KMS-11 (cell line): Measurements from ENCODE around the gene FN3KRP.
A peak's percentile ranks its signal among the peaks of the same experiment; 100 is the strongest.

ENCODE experiments used
- H2AFZ ChIP-seq: fragments of 200-600 bp; sonication (generic); 2 replicates; pipeline ENCODE4 v1.6.1; 2016; ENCODE audit warnings: antibody characterized with exemption, mixed run types, low read depth
- H3K27ac ChIP-seq: fragments of 200-600 bp; sonication (generic); 2 replicates; pipeline ENCODE4 v1.6.1; 2016; ENCODE audit warnings: mild to moderate bottlenecking, mixed run types
- H3K27me3 ChIP-seq: fragments of 200-600 bp; sonication (generic); 2 replicates; pipeline ENCODE4 v1.6.1; 2017; ENCODE audit warnings: mild to moderate bottlenecking, low read depth, mixed run types, moderate library complexity; ENCODE audit not compliant: insufficient read depth
- H3K36me3 ChIP-seq: fragments of 200-600 bp; sonication (generic); 2 replicates; pipeline ENCODE4 v1.6.1; 2017; ENCODE audit warnings: mild to moderate bottlenecking, mixed run types; ENCODE audit not compliant: insufficient read depth
- H3K4me1 ChIP-seq: fragments of 200-600 bp; sonication (generic); 2 replicates; pipeline ENCODE4 v1.6.1; 2016; ENCODE audit warnings: mild to moderate bottlenecking, low read depth, mixed run types; ENCODE audit not compliant: poor library complexity, severe bottlenecking
- H3K4me2 ChIP-seq: fragments of 200-600 bp; sonication (generic); 2 replicates; pipeline ENCODE4 v1.7.0; 2016; ENCODE audit warnings: mild to moderate bottlenecking, mixed run types
- H3K4me3 ChIP-seq: fragments of 200-600 bp; sonication (generic); IDR thresholded peaks from 2 replicates; pipeline ENCODE4 v1.6.1; 2017; ENCODE audit warnings: low read depth, low read length, mixed read lengths; ENCODE audit not compliant: insufficient read depth
- H3K79me2 ChIP-seq: fragments of 200-600 bp; sonication (generic); 2 replicates; pipeline ENCODE4 v1.6.1; 2016; ENCODE audit warnings: low read depth, mixed run types; ENCODE audit not compliant: insufficient read depth
- H3K9ac ChIP-seq: fragments of 200-600 bp; sonication (generic); 2 replicates; pipeline ENCODE4 v1.6.1; 2016; ENCODE audit warnings: mild to moderate bottlenecking, mixed run types
- H4K20me1 ChIP-seq: fragments of 200-600 bp; sonication (generic); 2 replicates; pipeline ENCODE4 v1.6.1; 2016; ENCODE audit warnings: mild to moderate bottlenecking, mixed run types; ENCODE audit not compliant: insufficient read depth
- CTCF ChIP-seq: fragments of 200-600 bp; sonication (generic); conservative IDR thresholded peaks from 2 replicates; pipeline ENCODE4 v1.6.1; 2017; ENCODE audit warnings: low read depth, mild to moderate bottlenecking, antibody characterized with exemption, low read length, moderate library complexity, mixed read lengths

Gene FN3KRP

GRCh38 chr17:82696259-82696658 lies 20.2 kb upstream of the FN3KRP start:
- no peaks in the 10 kb centered on the region for H4K20me1 ChIP-seq
- TF ChIP-seq CTCF = no peak

GRCh38 chr17:82696916-82697807 lies 19.3 kb upstream of the FN3KRP start:
- Histone ChIP-seq H3K4me2 (peak overlapping the region; percentile 54; the same call in 1 of the 2 replicates), H2AFZ (no peak overlapping the region)

More at GRCh38 chr17:82696259-82696658, 20.2 kb upstream of the FN3KRP start:
- Histone ChIP-seq H3K4me2 (no peak overlapping the region), H3K4me3 (no peak overlapping the region), H3K9ac (no peak overlapping the region), H3K36me3 (no peaks in the 10 kb centered on the region), H3K4me1 (no peaks in the 10 kb centered on the region), H2AFZ (no peak overlapping the region), H3K27me3 (no peaks in the 10 kb centered on the region), H3K27ac (no peak overlapping the region), H3K79me2 (no peaks in the 10 kb centered on the region)

GRCh38 chr17:82697808-82698064 lies 18.8 kb upstream of the FN3KRP start:
- H3K9ac ChIP-seq = peak overlapping the region; percentile 27; the same call in 1 of the 2 replicates
- no peaks in the 10 kb centered on the region for H3K27me3 ChIP-seq
- H3K36me3 ChIP-seq = no peaks in the 10 kb centered on the region
- no peaks in the 10 kb centered on the region for H3K4me1 ChIP-seq
- H3K79me2 ChIP-seq = no peaks in the 10 kb centered on the region
- TF ChIP-seq CTCF = no peak
- peak overlapping the region; percentile 64; the same call in 1 of the 2 replicates for H2AFZ ChIP-seq
- H4K20me1 ChIP-seq = no peaks in the 10 kb centered on the region
- H3K27ac ChIP-seq = no peak overlapping the region
- H3K4me2 ChIP-seq = peak overlapping the region; percentile 54
- H3K4me3 ChIP-seq = no peak overlapping the region

More at GRCh38 chr17:82696916-82697807, 19.3 kb upstream of the FN3KRP start:
- no peaks in the 10 kb centered on the region for H3K36me3 ChIP-seq
- no peaks in the 10 kb centered on the region for H3K79me2 ChIP-seq
- TF ChIP-seq CTCF = no peak
- no peak overlapping the region for H3K4me3 ChIP-seq
- no peak overlapping the region for H3K9ac ChIP-seq
- no peaks in the 10 kb centered on the region for H4K20me1 ChIP-seq
- no peaks in the 10 kb centered on the region for H3K4me1 ChIP-seq
- H3K27me3 ChIP-seq = no peaks in the 10 kb centered on the region
- H3K27ac ChIP-seq = no peak overlapping the region

GRCh38 chr17:82698065-82698973 lies 18.2 kb upstream of the FN3KRP start, which contains the start of gene RAB40B:
RAB40B (minus strand) TSS chr17:82698698; CDS start chr17:82698596, 102 bp downstream.
- H2AFZ ChIP-seq = peak within 1 kb of the TSS; percentile 73; the same call in 1 of the 2 replicates
- TF ChIP-seq CTCF = no peak
- H4K20me1 ChIP-seq = no peaks in the 10 kb centered on the region
- H3K27me3 ChIP-seq = no peaks in the 10 kb centered on the region
- H3K4me1 ChIP-seq = no peaks in the 10 kb centered on the region
- H3K4me3 ChIP-seq = no peak within 1 kb of the TSS
- no peak within 1 kb of the TSS for H3K27ac ChIP-seq
- H3K9ac ChIP-seq = peak within 1 kb of the TSS; percentile 27; the same call in 1 of the 2 replicates
- H3K79me2 ChIP-seq = no peaks in the 10 kb centered on the region
- peak within 1 kb of the TSS; percentile 85 for H3K4me2 ChIP-seq
- H3K36me3 ChIP-seq = no peaks in the 10 kb centered on the region
